Left ventricle myocardium inferior (tissue), 1 donor: Measurements from ENCODE around the gene JPH3. TPM values are rescaled to one million over a fixed set of nuclear protein-coding genes. Genes with fewer than 3 reads are reported as not detected.

Source experiments
- DNase-seq: peaks from one replicate; pipeline ENCODE4 v3.0.0-alpha.2; 2020
- H3K27ac ChIP-seq: fragments of 200-600 bp; replicated peaks from 2 replicates; pipeline ENCODE4 v1.8.0; 2021
- H3K27me3 ChIP-seq: fragments of 200-600 bp; 2 replicates; pipeline ENCODE4 v1.8.0; 2021; ENCODE audit warnings: low read depth
- H3K36me3 ChIP-seq: fragments of 200-600 bp; 2 replicates; pipeline ENCODE4 v1.8.0; 2021
- H3K4me1 ChIP-seq: fragments of 200-600 bp; 2 replicates; pipeline ENCODE4 v1.8.0; 2021
- H3K4me3 ChIP-seq: fragments of 200-600 bp; 2 replicates; pipeline ENCODE4 v1.8.0; 2021; ENCODE audit warnings: mild to moderate bottlenecking, moderate library complexity
- H3K9me3 ChIP-seq: fragments of 200-600 bp; replicated peaks from 2 replicates; pipeline ENCODE4 v1.8.0; 2021
- intact Hi-C: fragments of 100-400 bp; cut with micrococcal nuclease; formaldehyde crosslinking; loops from one replicate; pipeline ENCODE4 v1.11.0; 2022
- total RNA-seq: library from RNA; stranded (reverse); fragmentation: NEBNext Ultra II Directional; extraction: Animal tissue kit (Norgen Biotek cat#: 25700); gene quantifications from one replicate; pipeline ENCODE4 v1.2.1, GENCODE V29; 2021
- TF ChIP-seq, protein P1 (sequence below): fragments of 200-600 bp; IDR thresholded peaks from 2 replicates; pipeline ENCODE4 v1.8.0; 2021; ENCODE audit warnings: antibody characterized with exemption, mild to moderate bottlenecking, borderline replicate concordance
- donor health status: DM: no; HTN: yes; CAD: no; lungs with severe emphysema.

Gene JPH3
- total RNA-seq, 1 donor from 2014 or later: 0.14 TPM

DNA sequence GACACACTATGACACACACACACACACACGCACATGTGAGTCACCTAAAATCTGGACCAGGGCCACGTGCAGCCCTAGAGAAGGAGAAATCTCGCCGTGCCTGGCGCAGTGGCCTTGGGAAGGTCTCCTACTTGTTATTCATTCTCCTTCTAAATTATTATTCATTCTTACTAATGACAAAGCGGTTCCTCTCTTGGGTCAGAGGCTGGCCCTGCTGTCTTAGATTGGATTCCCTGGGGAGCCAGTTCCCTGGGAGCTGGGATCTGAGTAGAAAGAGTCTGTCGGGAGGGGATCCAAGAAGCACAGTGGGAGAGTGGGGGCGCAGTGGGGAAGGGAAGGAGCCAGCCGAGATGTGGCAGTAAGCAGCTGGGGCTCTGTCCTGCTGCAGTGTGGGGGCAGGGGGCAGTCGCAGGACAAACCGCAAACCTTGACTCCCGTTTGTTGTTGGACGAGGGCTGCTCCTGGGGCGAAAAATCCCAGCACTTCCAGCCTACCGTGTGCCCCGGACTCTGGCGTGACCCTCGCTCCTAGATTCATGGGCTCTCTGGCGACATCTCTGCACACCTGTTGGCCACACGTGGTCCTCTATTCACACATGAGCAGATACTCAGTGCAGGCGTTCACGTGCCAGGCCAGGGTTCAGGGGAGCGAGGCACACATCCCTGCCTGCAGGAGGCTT, 18.7 kb upstream of the JPH3 start:
- H3K27me3 ChIP-seq: peaks cover 72% of the 10 kb centered on the region
- TF ChIP-seq, protein P1, sequence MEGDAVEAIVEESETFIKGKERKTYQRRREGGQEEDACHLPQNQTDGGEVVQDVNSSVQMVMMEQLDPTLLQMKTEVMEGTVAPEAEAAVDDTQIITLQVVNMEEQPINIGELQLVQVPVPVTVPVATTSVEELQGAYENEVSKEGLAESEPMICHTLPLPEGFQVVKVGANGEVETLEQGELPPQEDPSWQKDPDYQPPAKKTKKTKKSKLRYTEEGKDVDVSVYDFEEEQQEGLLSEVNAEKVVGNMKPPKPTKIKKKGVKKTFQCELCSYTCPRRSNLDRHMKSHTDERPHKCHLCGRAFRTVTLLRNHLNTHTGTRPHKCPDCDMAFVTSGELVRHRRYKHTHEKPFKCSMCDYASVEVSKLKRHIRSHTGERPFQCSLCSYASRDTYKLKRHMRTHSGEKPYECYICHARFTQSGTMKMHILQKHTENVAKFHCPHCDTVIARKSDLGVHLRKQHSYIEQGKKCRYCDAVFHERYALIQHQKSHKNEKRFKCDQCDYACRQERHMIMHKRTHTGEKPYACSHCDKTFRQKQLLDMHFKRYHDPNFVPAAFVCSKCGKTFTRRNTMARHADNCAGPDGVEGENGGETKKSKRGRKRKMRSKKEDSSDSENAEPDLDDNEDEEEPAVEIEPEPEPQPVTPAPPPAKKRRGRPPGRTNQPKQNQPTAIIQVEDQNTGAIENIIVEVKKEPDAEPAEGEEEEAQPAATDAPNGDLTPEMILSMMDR: no peak
- intact Hi-C loops: no loop called here
- no peaks in the 10 kb centered on the region for H3K36me3 ChIP-seq
- peak overlapping the region; percentile 88 for H3K27ac ChIP-seq
- peaks cover 19% of the 10 kb centered on the region for H3K4me1 ChIP-seq
- DNase-seq: no peak
- no peak overlapping the region for H3K4me3 ChIP-seq
- H3K9me3 ChIP-seq: no peaks in the 10 kb centered on the region

DNA sequence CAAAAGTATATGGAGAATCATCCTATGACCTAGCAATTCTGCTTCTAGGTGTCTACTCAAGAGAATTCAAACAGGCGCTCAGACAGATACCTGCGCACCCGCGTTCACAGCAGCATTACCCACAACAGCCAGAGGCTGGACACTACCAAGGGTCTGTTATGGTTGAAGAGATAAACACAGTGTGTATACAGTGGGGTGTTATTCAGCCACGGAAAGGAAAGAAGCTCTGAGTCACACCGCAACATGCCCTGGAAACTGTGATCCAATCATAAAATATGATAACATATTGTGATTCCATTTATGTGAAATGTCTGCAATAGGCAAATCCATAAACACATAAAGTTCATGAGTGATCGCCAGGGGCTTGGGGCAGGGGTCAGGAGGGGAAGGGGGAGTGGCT, 18.0 kb upstream of the JPH3 start:
- Histone ChIP-seq H3K36me3 (no peaks in the 10 kb centered on the region), H3K27ac (no peak overlapping the region), H3K9me3 (no peaks in the 10 kb centered on the region), H3K4me3 (no peak overlapping the region), H3K27me3 (peaks cover 66% of the 10 kb centered on the region), H3K4me1 (peaks cover 26% of the 10 kb centered on the region)
- intact Hi-C loops: no loop called here
- TF ChIP-seq, protein P1: no peak
- DNase-seq: no peak

DNA sequence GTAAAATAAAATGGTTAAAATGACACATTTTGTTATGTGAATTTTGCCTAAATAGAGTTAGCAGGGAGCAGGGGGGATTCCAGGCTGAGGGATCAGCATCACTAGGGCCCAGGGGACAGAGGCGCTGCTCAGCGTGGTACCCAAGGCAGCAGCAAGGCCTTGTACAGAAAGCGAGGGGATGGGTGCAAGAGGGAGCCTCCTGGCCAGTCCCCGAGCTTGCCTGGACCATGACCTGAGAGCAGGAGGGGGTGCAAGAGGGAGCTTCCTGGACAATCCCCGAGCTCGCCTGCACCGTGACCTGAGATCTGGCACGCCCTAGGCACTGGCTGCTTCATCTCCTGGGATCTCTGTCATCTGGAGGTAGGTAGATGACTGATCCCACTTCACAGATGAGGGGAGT, 17.3 kb upstream of the JPH3 start:
- no peak overlapping the region for H3K4me3 ChIP-seq
- intact Hi-C loops: no loop called here
- no peak for DNase-seq

GRCh38 chr16:87585442-87586200, 16.7 kb upstream of the JPH3 start:
- no peaks in the 10 kb centered on the region for H3K9me3 ChIP-seq
- intact Hi-C loops: no loop called here
- H3K4me3 ChIP-seq: no peak overlapping the region
- H3K27ac ChIP-seq: no peak overlapping the region
- TF ChIP-seq, protein P1: no peak
- DNase-seq: no peak
- H3K27me3 ChIP-seq: peaks cover 73% of the 10 kb centered on the region
- peaks cover 26% of the 10 kb centered on the region for H3K4me1 ChIP-seq
- H3K36me3 ChIP-seq: no peaks in the 10 kb centered on the region

More for the DNA sequence above, 17.3 kb upstream of the JPH3 start:
- TF ChIP-seq, protein P1: no peak
- Histone ChIP-seq H3K4me1 (peaks cover 26% of the 10 kb centered on the region), H3K27me3 (peaks cover 66% of the 10 kb centered on the region), H3K9me3 (no peaks in the 10 kb centered on the region), H3K36me3 (no peaks in the 10 kb centered on the region), H3K27ac (no peak overlapping the region)

DNA sequence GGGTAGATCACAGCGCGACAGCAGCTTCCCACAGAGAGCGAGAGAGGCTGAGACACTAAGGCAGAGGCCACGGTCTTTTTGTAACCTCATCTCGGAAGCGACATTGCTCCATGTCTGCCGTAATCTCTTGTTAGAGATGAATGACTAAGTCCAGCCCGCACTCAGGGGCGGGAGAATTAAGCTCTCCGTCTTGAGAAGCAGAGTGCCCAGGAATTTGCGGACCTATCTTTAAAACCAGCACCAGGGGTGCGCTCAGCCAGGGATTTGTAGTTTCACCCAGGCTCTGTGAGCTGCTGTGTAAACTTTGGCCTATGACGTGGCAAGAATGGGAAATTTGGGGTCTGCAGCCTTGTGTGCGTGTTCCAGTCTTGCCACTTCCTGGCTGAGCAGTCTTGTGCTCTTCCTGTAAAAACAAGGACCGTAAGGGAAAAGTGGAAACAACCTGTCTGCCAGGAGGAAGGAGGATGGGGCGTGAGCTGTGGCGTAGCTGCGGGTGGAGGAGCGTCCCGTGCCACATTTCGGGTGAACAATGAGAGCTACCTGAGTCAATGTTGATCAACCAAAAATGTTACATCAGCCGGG, 16.0 kb upstream of the JPH3 start:
- H3K4me1 ChIP-seq: peaks cover 24% of the 10 kb centered on the region
- peaks cover 80% of the 10 kb centered on the region for H3K27me3 ChIP-seq
- no peaks in the 10 kb centered on the region for H3K36me3 ChIP-seq
- H3K9me3 ChIP-seq: no peaks in the 10 kb centered on the region
- H3K27ac ChIP-seq: no peak overlapping the region
- no peak overlapping the region for H3K4me3 ChIP-seq
- TF ChIP-seq, protein P1: no peak
- intact Hi-C loops: no loop called here
- DNase-seq: no peak
